Endodermal cell (in vitro differentiated cells): Measurements from ENCODE around the gene PDCL2. TPM values are rescaled to one million over a fixed set of nuclear protein-coding genes. Genes with fewer than 3 reads are reported as not detected.

Experiments used
- DNase-seq: peaks from one replicate; pipeline ENCODE4 v3.0.0-alpha.2; 2017
- H3K27ac ChIP-seq: 2 replicates; pipeline ENCODE4 v1.5.1; 2013; ENCODE audit warnings: mild to moderate bottlenecking, low read depth, low read length, moderate library complexity
- H3K27me3 ChIP-seq: 2 replicates; pipeline ENCODE4 v1.6.1; 2013; ENCODE audit warnings: mild to moderate bottlenecking, low read length, moderate library complexity; ENCODE audit not compliant: insufficient read depth, control insufficient read depth, poor library complexity, severe bottlenecking
- H3K36me3 ChIP-seq: 2 replicates; pipeline ENCODE4 v1.7.0; 2013; ENCODE audit warnings: mild to moderate bottlenecking, low read length, moderate library complexity; ENCODE audit not compliant: control insufficient read depth, insufficient read depth
- H3K4me1 ChIP-seq: one replicate; pipeline ENCODE4 v1.7.0; 2013; ENCODE audit warnings: low read length; ENCODE audit not compliant: control insufficient read depth, insufficient read depth
- H3K4me3 ChIP-seq: 2 replicates; pipeline ENCODE4 v1.5.1; 2013; ENCODE audit warnings: mild to moderate bottlenecking, low read length, moderate library complexity
- H3K9ac ChIP-seq: 2 replicates; pipeline ENCODE4 v1.6.1; 2013; ENCODE audit warnings: mild to moderate bottlenecking, low read length, moderate library complexity; ENCODE audit not compliant: poor library complexity, severe bottlenecking; ENCODE audit errors: extremely low read depth
- H3K9me3 ChIP-seq: 2 replicates; pipeline ENCODE4 v1.6.1; 2013; ENCODE audit warnings: mild to moderate bottlenecking, low read length, moderate library complexity; ENCODE audit not compliant: control insufficient read depth
- H3K27ac Mint-ChIP-seq: 2 replicates; pipeline ENCODE4 v1.8.0; 2020; ENCODE audit warnings: mixed read lengths
- H3K27me3 Mint-ChIP-seq: 2 replicates; pipeline ENCODE4 v1.8.0; 2021; ENCODE audit warnings: mild to moderate bottlenecking, mixed read lengths; ENCODE audit not compliant: insufficient read depth
- H3K36me3 Mint-ChIP-seq: 2 replicates; pipeline ENCODE4 v1.8.0; 2020; ENCODE audit warnings: low read depth, mixed read lengths
- H3K4me1 Mint-ChIP-seq: 2 replicates; pipeline ENCODE4 v1.8.0; 2020; ENCODE audit warnings: mixed read lengths
- H3K4me3 Mint-ChIP-seq: 2 replicates; pipeline ENCODE4 v1.8.0; 2020; ENCODE audit warnings: mild to moderate bottlenecking, moderate library complexity, mixed read lengths
- H3K9me3 Mint-ChIP-seq: 2 replicates; pipeline ENCODE4 v1.8.0; 2020; ENCODE audit warnings: mild to moderate bottlenecking, mixed read lengths
- CTCF ChIP-seq: fragments of 200-600 bp; sonication (generic); conservative IDR thresholded peaks from 2 replicates; pipeline ENCODE4 v1.5.0; 2021; ENCODE audit warnings: antibody characterized with exemption, mild to moderate bottlenecking
- WGBS, 2 experiments: methylation state at CpG; one replicate each; pipeline versions ENCODE4 v1.1.5 to v1.1.7; 2013; ENCODE audit warnings: missing lambda C conversion rate in 2 of 2, mixed read lengths in 1 of 2; ENCODE audit not compliant: insufficient coverage in 1 of 2, insufficient read length in 1 of 2; 5-methylcytosine and 5-hydroxymethylcytosine counted together
- total RNA-seq, 2 donors: library from RNA; stranded (reverse); fragmentation: NEBNext Ultra II Directional in 1 of 2; extraction: Animal tissue kit (Norgen Biotek cat#: 25700) in 1 of 2; gene quantifications; 2 replicates in 1 of 2; 3 replicates in 1 of 2; pipeline ENCODE4 v1.2.1, GENCODE V29; 2021

PDCL2 gene
- total RNA-seq, 2 donors from 2014 or later = not detected

GRCh38 chr4:55549888-55550287 lies 42.2 kb downstream of the PDCL2 start:
- DNase-seq = no peak
- Mint-ChIP-seq H3K27ac (no peak overlapping the region), H3K9me3 (peaks cover 3% of the 10 kb centered on the region), H3K4me3 (no peak overlapping the region), H3K36me3 (no peaks in the 10 kb centered on the region), H3K4me1 (peaks cover 21% of the 10 kb centered on the region), H3K27me3 (no peaks in the 10 kb centered on the region)
- no peak for TF ChIP-seq CTCF
- Histone ChIP-seq H3K27me3 (no peaks in the 10 kb centered on the region), H3K36me3 (no peaks in the 10 kb centered on the region), H3K9me3 (no peaks in the 10 kb centered on the region), H3K9ac (no peak overlapping the region), H3K4me3 (no peak overlapping the region), H3K4me1 (no peaks in the 10 kb centered on the region), H3K27ac (no peak overlapping the region)
- WGBS, 2 experiments = 83 to 91% methylated on average over 1 to 2 of the region's 2 CpGs

- H3K4me1 ChIP-seq = no peaks in the 10 kb centered on the region
- no peaks in the 10 kb centered on the region for H3K9me3 ChIP-seq
- Mint-ChIP-seq H3K4me3 (peak overlapping the region; percentile 88), H3K27me3 (no peaks in the 10 kb centered on the region), H3K36me3 (no peaks in the 10 kb centered on the region), H3K27ac (peak overlapping the region; percentile 18), H3K9me3 (peaks cover 3% of the 10 kb centered on the region), H3K4me1 (peaks cover 33% of the 10 kb centered on the region)
- H3K4me3 ChIP-seq = peak overlapping the region; percentile 94
- H3K27ac ChIP-seq = no peak overlapping the region
- no peak for TF ChIP-seq CTCF
- WGBS, 2 experiments = 72 to 88% methylated on average over 4 of the region's 4 CpGs
- H3K27me3 ChIP-seq = no peaks in the 10 kb centered on the region
- H3K36me3 ChIP-seq = no peaks in the 10 kb centered on the region
- no peak overlapping the region for H3K9ac ChIP-seq
- DNase-seq = no peak
Measured at GRCh38 chr4:55547918-55548317, 44.1 kb downstream of the PDCL2 start.

- Histone ChIP-seq H3K27me3 (no peaks in the 10 kb centered on the region), H3K4me3 (peak overlapping the region; percentile 94), H3K9me3 (no peaks in the 10 kb centered on the region), H3K36me3 (no peaks in the 10 kb centered on the region), H3K4me1 (no peaks in the 10 kb centered on the region), H3K27ac (peak overlapping the region; percentile 89), H3K9ac (peak overlapping the region; percentile 35)
- no peak for TF ChIP-seq CTCF
- Mint-ChIP-seq H3K4me3 (peak overlapping the region; percentile 88), H3K27ac (peak overlapping the region; percentile 82), H3K9me3 (peaks cover 3% of the 10 kb centered on the region), H3K27me3 (no peaks in the 10 kb centered on the region), H3K36me3 (no peaks in the 10 kb centered on the region), H3K4me1 (peaks cover 36% of the 10 kb centered on the region)
- DNase-seq = no peak
- 8% methylated on average over 8 to 10 of the region's 10 CpGs for WGBS, 2 experiments
Measured at GRCh38 chr4:55547466-55547770, 44.6 kb downstream of the PDCL2 start.
